K562 (cell line): ENCODE results near the gene AVPI1. TPM values are rescaled to one million over a fixed set of nuclear protein-coding genes. Genes with fewer than 3 reads are reported as not detected.

Experiments used
- CTBP1 ChIP-seq: fragments of 450-650 bp; IDR thresholded peaks from 2 replicates; pipeline ENCODE4 v1.6.1; 2016; ENCODE audit warnings: borderline replicate concordance
- FOXJ3 ChIP-seq: sonication (generic); formaldehyde crosslinking; IDR thresholded peaks from 2 replicates; pipeline ENCODE4 v1.4.0; 2020; ENCODE audit warnings: mild to moderate bottlenecking, missing genetic modification reagents
- MAFK ChIP-seq: IDR thresholded peaks from 2 replicates; pipeline ENCODE4 v1.6.1; 2011; ENCODE audit warnings: low read length, improper control_type of control experiment
- MEF2A ChIP-seq: IDR thresholded peaks from 2 replicates; pipeline ENCODE4 v1.6.1; 2011; ENCODE audit warnings: low read depth, mild to moderate bottlenecking, low read length, moderate library complexity; ENCODE audit not compliant: control insufficient read depth
- NR4A1 ChIP-seq, 2 experiments: fragments of 250-450 bp in 1 of 2; fragments of 450-650 bp in 1 of 2; sonication (Bioruptor Pico) in 1 of 2; IDR thresholded peaks; 2 replicates each; pipeline versions ENCODE4 v1.4.0 to v1.6.1; 2016 to 2020; ENCODE audit warnings: mild to moderate bottlenecking in 2 of 2, missing compliant biosample characterization in 1 of 2, missing genetic modification characterization in 1 of 2, moderate library complexity in 1 of 2
- SRSF3 ChIP-seq: fragments of 200-400 bp; formaldehyde crosslinking; IDR thresholded peaks from 2 replicates; pipeline ENCODE4 v1.6.1; 2016; ENCODE audit warnings: mild to moderate bottlenecking, low read length, moderate library complexity; ENCODE audit not compliant: insufficient read depth
- TCF7 ChIP-seq: sonication (generic); IDR thresholded peaks from 2 replicates; pipeline ENCODE4 v1.6.1; 2016; ENCODE audit warnings: antibody characterized with exemption, borderline replicate concordance
- polyA plus RNA-seq, 8 experiments: library from polyadenylated mRNA; depleted of rRNA in 4 of 8; stranded (reverse) in 5 of 8; unstranded in 3 of 8; fragments of >200 nt; fragmentation: Nextera tagmentation in 2 of 8; fragmentation: Illumina TruSeq in 1 of 8; extraction: Ambion mirVana in 2 of 8; extraction: Trizol in 1 of 8; gene quantifications; 2 replicates each; pipeline versions ENCODE4 v1.2.1 to v1.2.3, GENCODE V29; 2011 to 2014; ENCODE audit warnings: inconsistent platforms in 1 of 8, missing spikeins in 1 of 8
- total RNA-seq, 7 experiments: library from RNA; depleted of rRNA in 6 of 7; stranded (reverse); fragments of >200 nt in 6 of 7; fragmentation: Illumina TruSeq in 2 of 7; extraction: Trizol in 2 of 7; gene quantifications; 2 replicates each; pipeline versions ENCODE4 v1.2.1 to v1.2.3, GENCODE V29; 2011 to 2021; ENCODE audit warnings: low replicate concordance in 1 of 7
- TF ChIP-seq, protein P1 (sequence below): fragments of 450-650 bp; IDR thresholded peaks from 2 replicates; pipeline ENCODE4 v1.6.1; 2017; ENCODE audit warnings: antibody characterized with exemption, mild to moderate bottlenecking
- TF ChIP-seq, protein P2 (sequence below): fragments of 450-650 bp; IDR thresholded peaks from 2 replicates; pipeline ENCODE4 v1.6.1; 2016; ENCODE audit warnings: borderline replicate concordance
- TF ChIP-seq, protein P3 (sequence below): fragments of 250-450 bp; sonication (Bioruptor Pico); IDR thresholded peaks from 2 replicates; pipeline ENCODE4 v1.9.0; 2021; ENCODE audit warnings: mild to moderate bottlenecking
- TF ChIP-seq, protein P4 (sequence below): fragments of 450-650 bp; IDR thresholded peaks from 2 replicates; pipeline ENCODE4 v1.6.1; 2017; ENCODE audit warnings: antibody characterized with exemption
- TF ChIP-seq, protein P5 (sequence below): fragments of 450-650 bp; IDR thresholded peaks from 2 replicates; pipeline ENCODE4 v1.6.1; 2017; ENCODE audit warnings: mild to moderate bottlenecking, moderate library complexity
- TF ChIP-seq, protein P6 (sequence below): fragments of 450-650 bp; formaldehyde crosslinking; IDR thresholded peaks from 2 replicates; pipeline ENCODE4 v1.4.0; 2020; ENCODE audit warnings: mild to moderate bottlenecking, moderate library complexity
- TF ChIP-seq, protein P7 (sequence below): fragments of 450-650 bp; conservative IDR thresholded peaks from 2 replicates; pipeline ENCODE4 v1.6.1; 2016; ENCODE audit warnings: missing genetic modification characterization, low read depth, mild to moderate bottlenecking, missing compliant biosample characterization, moderate library complexity

AVPI1 gene
- total and polyA plus RNA-seq, 9 of the 15 experiments (the other 6 are each of a cell fraction or from before 2014, with no cell fraction given), result 0.90 to 10.4 (median 7.4) TPM

DNA sequence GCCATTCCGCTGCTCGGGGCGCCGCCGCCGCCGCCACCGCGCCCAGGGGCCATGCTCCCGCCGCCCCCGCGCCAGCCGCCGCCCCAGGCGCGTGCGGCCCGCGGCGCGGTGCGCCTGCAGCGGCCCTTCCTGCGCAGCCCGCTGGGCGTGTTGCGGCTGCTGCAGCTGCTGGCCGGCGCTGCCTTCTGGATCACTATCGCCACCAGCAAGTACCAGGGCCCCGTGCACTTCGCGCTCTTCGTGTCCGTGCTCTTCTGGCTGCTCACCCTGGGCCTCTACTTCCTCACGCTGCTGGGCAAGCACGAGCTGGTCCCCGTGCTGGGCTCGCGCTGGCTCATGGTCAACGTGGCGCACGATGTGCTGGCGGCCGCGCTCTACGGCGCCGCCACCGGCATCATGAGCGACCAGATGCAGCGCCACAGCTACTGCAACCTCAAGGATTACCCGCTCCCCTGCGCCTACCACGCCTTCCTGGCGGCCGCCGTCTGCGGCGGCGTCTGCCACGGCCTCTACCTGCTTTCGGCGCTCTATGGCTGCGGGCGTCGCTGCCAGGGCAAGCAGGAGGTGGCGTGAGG, 26.9 kb upstream of the AVPI1 start (continued):
- TF ChIP-seq SRSF3 (no peak), NR4A1 (CRISPR knock-in tag; IDR thresholded peaks at IDR 0.05) (no peak), NR4A1 (tag; IDR thresholded peaks at IDR 0.05) (no peak), MEF2A (no peak), CTBP1 (peak; percentile 75), MAFK (no peak), FOXJ3 (no peak), TCF7 (no peak)
- TF ChIP-seq, protein P1, sequence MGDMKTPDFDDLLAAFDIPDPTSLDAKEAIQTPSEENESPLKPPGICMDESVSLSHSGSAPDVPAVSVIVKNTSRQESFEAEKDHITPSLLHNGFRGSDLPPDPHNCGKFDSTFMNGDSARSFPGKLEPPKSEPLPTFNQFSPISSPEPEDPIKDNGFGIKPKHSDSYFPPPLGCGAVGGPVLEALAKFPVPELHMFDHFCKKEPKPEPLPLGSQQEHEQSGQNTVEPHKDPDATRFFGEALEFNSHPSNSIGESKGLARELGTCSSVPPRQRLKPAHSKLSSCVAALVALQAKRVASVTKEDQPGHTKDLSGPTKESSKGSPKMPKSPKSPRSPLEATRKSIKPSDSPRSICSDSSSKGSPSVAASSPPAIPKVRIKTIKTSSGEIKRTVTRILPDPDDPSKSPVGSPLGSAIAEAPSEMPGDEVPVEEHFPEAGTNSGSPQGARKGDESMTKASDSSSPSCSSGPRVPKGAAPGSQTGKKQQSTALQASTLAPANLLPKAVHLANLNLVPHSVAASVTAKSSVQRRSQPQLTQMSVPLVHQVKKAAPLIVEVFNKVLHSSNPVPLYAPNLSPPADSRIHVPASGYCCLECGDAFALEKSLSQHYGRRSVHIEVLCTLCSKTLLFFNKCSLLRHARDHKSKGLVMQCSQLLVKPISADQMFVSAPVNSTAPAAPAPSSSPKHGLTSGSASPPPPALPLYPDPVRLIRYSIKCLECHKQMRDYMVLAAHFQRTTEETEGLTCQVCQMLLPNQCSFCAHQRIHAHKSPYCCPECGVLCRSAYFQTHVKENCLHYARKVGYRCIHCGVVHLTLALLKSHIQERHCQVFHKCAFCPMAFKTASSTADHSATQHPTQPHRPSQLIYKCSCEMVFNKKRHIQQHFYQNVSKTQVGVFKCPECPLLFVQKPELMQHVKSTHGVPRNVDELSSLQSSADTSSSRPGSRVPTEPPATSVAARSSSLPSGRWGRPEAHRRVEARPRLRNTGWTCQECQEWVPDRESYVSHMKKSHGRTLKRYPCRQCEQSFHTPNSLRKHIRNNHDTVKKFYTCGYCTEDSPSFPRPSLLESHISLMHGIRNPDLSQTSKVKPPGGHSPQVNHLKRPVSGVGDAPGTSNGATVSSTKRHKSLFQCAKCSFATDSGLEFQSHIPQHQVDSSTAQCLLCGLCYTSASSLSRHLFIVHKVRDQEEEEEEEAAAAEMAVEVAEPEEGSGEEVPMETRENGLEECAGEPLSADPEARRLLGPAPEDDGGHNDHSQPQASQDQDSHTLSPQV, result peak; percentile 75; the same call in 1 of the 2 replicates
- TF ChIP-seq, protein P2, sequence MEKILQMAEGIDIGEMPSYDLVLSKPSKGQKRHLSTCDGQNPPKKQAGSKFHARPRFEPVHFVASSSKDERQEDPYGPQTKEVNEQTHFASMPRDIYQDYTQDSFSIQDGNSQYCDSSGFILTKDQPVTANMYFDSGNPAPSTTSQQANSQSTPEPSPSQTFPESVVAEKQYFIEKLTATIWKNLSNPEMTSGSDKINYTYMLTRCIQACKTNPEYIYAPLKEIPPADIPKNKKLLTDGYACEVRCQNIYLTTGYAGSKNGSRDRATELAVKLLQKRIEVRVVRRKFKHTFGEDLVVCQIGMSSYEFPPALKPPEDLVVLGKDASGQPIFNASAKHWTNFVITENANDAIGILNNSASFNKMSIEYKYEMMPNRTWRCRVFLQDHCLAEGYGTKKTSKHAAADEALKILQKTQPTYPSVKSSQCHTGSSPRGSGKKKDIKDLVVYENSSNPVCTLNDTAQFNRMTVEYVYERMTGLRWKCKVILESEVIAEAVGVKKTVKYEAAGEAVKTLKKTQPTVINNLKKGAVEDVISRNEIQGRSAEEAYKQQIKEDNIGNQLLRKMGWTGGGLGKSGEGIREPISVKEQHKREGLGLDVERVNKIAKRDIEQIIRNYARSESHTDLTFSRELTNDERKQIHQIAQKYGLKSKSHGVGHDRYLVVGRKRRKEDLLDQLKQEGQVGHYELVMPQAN, result no peak
- TF ChIP-seq, protein P3, sequence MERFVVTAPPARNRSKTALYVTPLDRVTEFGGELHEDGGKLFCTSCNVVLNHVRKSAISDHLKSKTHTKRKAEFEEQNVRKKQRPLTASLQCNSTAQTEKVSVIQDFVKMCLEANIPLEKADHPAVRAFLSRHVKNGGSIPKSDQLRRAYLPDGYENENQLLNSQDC, result no peak
- TF ChIP-seq, protein P4, sequence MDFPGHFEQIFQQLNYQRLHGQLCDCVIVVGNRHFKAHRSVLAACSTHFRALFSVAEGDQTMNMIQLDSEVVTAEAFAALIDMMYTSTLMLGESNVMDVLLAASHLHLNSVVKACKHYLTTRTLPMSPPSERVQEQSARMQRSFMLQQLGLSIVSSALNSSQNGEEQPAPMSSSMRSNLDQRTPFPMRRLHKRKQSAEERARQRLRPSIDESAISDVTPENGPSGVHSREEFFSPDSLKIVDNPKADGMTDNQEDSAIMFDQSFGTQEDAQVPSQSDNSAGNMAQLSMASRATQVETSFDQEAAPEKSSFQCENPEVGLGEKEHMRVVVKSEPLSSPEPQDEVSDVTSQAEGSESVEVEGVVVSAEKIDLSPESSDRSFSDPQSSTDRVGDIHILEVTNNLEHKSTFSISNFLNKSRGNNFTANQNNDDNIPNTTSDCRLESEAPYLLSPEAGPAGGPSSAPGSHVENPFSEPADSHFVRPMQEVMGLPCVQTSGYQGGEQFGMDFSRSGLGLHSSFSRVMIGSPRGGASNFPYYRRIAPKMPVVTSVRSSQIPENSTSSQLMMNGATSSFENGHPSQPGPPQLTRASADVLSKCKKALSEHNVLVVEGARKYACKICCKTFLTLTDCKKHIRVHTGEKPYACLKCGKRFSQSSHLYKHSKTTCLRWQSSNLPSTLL, result no peak
- TF ChIP-seq, protein P5, sequence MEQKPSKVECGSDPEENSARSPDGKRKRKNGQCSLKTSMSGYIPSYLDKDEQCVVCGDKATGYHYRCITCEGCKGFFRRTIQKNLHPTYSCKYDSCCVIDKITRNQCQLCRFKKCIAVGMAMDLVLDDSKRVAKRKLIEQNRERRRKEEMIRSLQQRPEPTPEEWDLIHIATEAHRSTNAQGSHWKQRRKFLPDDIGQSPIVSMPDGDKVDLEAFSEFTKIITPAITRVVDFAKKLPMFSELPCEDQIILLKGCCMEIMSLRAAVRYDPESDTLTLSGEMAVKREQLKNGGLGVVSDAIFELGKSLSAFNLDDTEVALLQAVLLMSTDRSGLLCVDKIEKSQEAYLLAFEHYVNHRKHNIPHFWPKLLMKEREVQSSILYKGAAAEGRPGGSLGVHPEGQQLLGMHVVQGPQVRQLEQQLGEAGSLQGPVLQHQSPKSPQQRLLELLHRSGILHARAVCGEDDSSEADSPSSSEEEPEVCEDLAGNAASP, result no peak
- TF ChIP-seq, protein P6, sequence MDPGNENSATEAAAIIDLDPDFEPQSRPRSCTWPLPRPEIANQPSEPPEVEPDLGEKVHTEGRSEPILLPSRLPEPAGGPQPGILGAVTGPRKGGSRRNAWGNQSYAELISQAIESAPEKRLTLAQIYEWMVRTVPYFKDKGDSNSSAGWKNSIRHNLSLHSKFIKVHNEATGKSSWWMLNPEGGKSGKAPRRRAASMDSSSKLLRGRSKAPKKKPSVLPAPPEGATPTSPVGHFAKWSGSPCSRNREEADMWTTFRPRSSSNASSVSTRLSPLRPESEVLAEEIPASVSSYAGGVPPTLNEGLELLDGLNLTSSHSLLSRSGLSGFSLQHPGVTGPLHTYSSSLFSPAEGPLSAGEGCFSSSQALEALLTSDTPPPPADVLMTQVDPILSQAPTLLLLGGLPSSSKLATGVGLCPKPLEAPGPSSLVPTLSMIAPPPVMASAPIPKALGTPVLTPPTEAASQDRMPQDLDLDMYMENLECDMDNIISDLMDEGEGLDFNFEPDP (CRISPR knock-in tag), result no peak
- TF ChIP-seq, protein P7, sequence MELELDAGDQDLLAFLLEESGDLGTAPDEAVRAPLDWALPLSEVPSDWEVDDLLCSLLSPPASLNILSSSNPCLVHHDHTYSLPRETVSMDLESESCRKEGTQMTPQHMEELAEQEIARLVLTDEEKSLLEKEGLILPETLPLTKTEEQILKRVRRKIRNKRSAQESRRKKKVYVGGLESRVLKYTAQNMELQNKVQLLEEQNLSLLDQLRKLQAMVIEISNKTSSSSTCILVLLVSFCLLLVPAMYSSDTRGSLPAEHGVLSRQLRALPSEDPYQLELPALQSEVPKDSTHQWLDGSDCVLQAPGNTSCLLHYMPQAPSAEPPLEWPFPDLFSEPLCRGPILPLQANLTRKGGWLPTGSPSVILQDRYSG (tag), result no peak; the same call in 1 of the 2 replicates
